GM21526 (cell line): ENCODE results near the gene BMPER.

ENCODE experiments used
- ATAC-seq: cut with Tn5 transposase; IDR thresholded peaks from one replicate; pipeline ENCODE4 v1.9.1; 2021; ENCODE audit warnings: moderate library complexity; ENCODE audit not compliant: unreplicated experiment, low FRiP score

BMPER gene

DNA sequence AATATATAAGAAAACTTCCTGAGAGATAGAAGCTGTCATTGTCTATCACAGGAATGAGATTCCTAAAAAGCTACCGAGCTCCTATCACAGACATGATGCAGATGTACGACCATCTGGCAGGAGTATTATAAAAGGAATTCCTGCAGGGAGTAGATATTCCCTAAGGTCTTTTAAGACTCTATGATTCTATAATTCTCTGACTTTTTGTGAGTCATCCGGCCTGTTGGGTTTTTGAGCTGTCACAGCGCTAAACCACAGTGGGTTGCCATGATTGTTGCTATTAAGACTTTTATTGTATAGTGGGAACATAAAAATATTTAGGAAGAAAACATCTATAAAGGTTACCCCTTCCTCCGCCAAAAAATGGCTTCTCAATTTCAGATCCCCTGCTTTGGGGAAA lies 223.4 kb downstream of the BMPER start:
- ATAC-seq = no peak

DNA sequence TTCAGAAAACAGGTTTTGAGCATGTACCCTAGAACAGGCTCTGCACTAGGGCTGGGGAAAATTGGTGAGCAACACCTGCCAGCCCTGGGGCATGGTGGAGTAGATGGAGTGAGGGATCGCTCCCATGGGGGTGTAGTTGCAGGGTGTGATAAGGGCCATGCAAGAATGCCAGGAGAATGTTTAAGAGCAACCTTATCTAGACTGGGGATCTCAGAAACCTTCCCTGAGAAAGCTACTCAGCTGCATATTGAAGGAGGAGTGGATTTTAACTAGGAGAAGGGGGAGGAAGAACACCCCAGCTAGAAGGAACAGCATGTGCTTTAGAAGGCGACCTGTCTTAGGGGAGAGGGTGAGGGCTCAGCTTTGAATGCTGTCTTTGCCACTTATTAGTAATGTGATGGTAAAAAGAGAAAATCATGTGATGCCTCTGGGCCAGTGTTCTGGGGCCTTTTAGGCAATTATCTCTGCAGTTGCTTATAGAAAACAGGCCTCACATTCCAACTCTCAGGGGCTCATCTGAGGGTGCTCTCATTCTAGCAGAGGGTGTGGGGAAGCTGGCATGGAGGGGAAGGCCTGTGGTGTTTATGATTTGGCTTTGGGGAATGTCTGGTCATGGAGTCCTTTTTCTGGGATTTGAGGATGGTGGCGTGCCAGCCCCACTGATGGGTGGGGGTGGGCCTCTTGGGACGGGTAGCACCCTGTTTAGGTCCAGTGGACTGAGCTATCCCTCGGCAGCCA lies 225.4 kb downstream of the BMPER start:
- ATAC-seq = no peak

DNA sequence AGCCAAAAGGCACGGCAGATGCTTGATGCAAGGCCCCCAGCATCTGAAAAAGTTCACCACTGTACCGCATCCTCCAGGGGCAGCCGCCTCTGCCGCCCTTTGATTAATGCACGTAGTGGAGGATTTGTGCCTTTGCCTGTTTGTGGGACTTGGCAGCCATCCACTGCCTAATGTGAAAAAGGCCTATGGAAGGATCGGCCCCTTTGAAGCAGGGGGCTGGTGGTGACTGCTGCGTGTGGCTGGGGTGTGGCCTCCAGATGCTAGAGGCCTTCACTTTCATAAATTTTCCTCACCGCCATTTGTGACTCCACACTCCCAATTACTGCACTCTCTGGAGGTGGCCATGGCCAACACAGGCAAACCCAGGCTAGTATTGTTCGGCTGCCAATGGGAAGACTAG lies 226.0 kb downstream of the BMPER start:
- no peak for ATAC-seq

DNA sequence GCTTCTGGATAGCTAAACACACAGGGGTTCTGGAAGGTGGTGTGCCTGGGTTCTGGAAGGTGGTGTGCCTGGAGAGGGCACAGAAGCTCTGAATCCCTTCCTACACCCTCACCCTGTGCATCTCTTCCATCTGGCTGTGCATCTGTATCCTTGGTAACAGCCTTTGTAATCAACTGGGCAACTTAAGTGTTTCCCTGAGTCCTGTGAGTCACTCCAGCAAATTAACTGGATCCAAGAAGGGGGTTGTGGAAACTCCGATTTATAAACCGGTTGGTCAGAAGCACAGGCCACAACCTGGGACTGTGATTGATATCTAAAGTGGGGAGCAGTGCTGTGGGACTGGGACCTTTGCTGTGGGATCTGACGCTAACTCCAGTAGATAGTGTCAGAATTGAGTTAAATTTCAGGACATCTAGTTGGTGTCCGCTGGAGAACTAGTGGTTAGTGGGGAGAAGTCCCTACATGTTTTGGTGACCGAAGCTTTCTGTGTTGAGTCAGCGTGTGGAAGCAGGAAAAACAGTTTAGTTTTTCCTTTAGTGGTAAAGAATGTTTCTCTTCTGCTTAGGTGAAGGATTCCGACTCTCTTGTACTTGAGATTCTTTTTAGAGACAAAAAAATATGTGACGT lies 228.1 kb downstream of the BMPER start:
- no peak for ATAC-seq

DNA sequence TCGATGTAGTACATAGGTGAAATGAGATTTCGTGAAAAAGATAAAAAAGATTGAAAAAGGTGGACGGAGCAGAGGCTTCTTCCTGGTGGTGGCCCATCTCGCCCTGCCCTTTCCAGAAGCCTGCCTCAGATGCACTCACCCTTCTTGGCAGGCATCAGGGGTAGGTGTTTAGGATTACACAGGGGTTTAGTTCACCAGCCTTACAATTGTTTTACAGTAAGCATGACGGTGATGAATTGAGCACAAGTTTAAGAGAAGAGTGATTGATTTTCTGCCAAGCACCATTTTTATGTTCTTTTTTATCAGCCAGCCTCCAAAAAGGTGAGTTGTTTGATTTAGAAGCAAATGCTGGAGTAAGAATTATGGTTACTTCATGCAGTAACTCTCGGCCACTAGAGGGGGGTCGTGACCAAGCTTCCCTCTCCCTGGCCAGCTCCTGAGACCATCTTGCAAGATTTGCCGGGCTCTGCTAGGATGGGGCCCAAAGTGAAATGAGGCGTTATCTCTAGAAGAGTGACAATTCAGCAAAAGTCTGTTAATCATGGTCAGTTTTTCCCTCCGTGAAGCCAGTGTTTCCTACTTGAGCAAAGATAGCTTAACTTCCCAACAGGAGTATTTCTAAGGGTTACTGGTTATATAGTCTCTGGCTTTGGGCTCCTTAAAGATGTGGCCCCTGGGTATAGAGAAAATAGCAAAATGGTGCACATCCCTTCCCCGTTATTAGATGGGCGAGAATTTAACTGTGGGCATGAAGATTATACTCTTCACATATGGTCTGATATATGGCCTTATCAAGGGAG lies 228.8 kb downstream of the BMPER start:
- no peak for ATAC-seq

DNA sequence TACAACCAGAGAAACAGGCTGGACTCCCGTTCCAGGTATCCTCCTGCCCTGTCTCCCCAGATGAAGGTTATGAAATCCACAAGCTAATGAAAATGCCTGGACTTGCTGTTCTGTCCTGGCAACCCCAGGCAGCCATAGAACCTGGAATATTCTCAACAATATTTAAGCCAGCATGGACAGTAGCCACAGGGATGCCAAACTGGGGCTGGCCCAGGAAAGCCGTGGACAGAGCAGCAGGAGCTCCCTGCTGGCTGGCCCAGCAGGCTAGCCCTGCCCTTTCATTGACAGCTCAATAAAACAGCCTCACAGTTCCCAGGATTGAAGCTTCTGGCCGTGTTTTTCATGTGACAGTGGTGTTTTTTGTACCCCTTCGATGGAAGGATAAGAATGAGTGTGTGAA lies 230.6 kb downstream of the BMPER start:
- no peak for ATAC-seq

DNA sequence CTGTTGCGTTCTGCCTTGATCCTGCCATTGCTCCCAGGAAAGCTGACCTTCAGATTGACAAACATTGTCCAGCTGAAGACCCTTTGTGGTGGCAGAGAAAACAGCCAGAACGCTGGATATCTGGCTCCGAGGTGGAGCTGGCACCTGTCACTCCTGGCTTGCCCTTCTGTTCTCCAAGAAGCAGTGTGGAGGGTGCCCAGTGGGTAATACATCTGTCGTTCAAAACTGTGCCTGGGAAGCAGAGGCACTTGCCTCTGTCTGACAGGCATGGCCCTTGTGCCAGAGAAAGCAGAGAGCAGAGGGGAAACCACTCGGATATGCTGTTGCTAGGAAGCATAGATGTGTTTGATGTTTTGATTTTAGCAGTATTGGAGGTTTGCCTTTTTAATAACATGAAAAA lies 231.4 kb downstream of the BMPER start:
- no peak for ATAC-seq

DNA sequence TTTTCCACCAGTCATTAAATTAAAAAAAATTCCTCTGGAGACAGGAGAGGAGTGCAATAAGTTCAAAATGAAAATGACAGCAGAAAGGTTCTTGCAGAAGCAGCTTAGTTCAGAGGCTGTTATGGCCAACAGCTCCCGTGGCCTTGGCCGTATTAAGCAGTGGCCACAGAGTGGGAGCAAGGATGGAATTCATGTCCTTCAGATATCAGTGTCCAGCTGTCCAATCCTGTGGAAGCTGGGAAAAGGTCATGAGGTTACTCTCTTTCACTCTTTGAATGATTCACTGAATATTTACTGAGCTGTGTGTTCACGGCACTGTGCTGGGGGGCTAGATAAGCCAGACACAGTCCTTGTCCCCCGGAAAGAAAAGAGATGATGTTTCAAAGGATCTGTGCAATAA lies 231.8 kb downstream of the BMPER start:
- no peak for ATAC-seq

DNA sequence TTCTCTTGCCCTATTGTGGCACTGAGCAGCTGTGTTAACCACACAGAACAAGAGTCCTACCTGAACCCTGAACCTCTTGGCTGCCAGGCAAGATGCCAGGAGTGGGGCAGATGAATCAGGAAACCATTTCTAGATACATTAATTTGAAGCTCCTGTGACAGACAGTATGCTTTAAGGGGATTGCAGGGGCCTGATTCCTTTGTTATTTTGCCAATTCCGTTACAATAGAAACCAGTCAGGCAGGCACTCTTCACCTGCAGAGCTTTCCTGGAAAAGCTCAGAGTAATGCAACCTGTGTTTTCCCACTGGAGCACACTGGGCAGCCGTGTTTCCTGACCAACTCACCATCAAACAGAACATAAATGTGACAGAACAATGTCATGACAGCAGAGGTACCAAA lies 233.1 kb downstream of the BMPER start:
- no peak for ATAC-seq

DNA sequence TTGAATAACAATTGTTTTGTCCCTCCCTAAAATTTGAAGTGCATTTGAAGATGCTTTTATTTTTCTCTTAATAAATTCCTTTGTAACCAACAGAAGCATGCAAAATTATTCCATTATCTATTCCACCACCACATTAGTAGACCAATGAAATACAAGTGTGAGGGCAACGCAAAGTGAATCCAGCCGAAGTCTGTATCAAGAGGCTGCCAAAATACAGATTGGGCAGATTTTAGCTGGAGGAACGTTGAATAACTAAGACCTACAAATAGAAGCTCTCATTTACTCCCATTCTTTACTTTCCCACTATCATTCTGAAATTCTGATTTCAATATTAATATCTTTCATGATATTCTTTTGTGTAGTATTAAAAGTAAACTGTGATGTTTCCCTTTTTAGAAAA lies 233.7 kb downstream of the BMPER start:
- no peak for ATAC-seq

DNA sequence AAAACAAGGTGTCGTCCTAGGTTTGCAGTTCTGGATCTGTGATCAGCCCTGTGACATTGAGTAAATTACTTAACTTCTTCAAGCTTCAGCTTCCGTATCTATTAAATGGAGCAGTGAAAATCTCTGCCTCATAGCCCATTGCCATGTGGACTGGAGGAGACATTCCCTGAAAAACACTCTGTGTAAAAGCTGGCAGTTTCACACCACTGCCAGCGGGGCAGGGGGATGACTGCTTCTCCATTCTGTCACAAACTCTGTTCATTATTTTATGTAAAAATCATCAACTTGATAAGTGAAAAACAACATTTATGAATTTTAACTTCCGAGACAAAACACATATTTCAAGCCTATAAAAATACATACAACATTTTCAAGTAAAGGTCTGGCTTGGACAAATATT lies 234.7 kb downstream of the BMPER start:
- no peak for ATAC-seq

DNA sequence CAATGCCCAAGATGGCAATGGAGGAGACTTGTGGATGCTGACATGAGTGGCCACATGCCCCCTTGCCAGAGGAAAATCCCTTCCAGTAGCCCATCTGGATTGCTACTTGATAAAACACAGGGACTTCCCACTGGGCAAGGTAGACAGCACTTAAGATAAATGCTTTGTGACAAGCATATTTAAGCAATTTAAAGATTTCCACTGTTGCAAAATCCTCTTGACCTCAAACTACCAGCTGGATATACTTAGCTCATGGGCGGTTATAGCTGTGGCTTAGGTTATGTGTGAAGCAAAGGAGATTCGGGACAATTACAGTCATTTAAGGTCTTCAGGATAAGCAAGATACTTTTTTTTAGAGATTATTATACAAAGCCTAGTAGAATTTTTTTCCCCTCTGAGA lies 238.1 kb downstream of the BMPER start:
- ATAC-seq = no peak

DNA sequence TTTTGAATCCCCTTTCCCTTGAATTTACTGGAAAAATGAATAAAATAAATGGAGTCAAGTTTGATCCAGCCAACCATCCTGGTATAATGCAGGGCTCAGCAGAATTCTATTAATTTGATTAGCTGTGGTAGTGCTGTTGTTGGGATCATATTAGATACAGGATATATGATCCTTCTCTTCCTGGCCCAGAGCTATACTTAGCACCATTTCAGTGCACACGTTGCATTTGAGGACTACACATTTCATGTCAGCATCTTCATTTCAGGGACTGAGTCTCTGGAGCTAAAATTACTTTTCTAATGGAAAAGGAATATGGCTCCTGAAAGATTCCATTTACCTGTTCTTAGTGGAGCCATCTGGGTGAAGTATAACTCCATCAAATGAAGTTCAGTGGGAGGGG lies 240.3 kb downstream of the BMPER start:
- ATAC-seq = no peak

DNA sequence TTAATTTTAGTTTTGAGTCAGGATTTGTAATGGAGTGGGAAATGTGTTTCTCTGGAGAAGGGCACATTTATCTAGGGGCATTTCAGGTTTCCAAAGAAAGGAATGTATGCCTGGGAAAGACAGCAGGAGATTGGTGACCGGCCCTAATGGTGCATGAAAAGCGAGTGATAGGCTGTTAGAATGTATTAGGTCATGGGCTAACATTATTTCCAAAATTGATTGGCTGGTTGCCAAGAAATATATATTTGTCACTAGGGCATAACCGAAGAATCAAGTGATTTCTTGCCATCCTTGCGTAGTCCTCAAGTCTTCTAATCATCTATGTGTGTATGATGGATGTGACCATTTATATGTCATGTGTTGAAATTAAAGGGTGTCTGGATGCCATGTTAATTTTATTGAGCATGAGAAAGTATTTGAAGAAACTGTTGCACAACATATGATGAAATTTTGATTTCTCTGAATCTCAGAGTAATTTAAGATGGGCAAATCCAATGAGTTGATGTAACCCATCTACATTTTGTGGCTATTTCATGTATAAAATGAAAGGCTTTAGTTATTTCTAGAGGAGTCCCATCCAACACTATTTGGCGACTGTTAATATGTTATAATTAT lies 248.4 kb downstream of the BMPER start:
- ATAC-seq = no peak

DNA sequence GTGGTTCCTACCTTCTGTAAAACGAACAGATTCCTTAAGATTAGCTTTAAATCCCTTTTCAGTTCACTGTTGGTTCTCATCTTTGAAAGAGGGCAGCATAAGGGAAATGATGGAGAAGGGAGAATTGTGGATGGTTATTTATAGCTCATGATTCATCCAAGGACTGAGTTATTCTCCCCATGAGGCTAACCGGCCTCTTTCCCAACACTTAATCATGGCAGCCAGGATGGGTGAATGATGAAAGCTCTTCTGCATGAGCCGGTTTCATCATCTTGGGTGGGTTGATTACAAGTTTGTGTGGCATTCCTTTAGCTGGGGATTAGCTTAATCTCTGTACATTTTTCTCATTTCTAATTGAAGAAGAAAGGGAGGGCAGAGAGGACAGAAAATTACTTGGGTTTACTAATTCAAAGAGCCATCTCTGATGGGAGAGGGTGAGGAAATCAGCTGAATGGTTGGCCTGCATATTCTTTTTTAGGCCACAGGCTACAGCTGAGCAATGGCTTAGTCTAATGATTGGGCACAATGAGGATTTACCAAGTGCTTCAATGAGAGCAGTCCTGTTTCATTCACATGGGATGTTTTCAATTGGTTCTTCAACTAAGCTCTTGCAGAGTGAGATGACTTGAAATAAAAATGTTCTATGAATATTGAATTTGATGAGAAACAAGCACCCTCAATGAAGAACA lies 250.0 kb downstream of the BMPER start:
- no peak for ATAC-seq

DNA sequence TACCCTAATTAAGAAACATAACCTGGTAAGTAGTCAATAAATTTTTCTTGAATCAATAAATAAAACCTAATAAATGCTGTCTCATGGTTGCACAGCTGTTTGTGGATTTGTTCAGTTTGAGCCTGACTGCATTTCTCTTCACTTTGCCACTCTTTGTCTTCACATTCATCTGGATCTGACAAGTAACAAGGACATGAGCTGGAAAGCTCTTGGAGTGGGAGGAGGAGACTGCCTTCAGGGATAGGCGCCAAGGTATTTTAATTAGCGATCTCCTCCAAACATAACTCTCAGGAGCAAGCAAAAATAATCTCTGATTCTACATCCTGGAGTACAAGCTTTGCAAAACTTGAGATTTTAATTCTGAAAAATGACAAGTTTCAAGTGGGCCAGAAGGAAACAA lies 251.0 kb downstream of the BMPER start:
- ATAC-seq = no peak

DNA sequence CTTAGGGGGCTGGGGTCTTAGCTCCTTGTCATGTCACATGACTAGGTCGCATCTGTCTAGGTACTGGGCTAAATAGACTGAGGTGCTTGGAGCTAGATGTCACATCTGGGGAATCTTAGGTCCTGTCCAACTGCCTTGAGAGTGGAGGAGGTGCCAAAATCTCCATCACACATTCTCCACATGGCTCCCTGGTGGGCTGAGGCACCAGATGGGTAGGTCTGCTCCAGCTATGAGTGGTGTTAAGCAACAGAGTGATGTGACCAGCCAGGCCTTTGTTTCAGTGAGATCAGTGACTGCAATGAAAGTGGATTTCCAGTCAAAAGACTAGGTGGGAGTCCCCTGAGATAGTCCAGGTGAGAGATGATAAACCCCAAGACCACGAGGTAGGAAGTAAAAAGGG lies 251.8 kb downstream of the BMPER start:
- ATAC-seq = no peak

DNA sequence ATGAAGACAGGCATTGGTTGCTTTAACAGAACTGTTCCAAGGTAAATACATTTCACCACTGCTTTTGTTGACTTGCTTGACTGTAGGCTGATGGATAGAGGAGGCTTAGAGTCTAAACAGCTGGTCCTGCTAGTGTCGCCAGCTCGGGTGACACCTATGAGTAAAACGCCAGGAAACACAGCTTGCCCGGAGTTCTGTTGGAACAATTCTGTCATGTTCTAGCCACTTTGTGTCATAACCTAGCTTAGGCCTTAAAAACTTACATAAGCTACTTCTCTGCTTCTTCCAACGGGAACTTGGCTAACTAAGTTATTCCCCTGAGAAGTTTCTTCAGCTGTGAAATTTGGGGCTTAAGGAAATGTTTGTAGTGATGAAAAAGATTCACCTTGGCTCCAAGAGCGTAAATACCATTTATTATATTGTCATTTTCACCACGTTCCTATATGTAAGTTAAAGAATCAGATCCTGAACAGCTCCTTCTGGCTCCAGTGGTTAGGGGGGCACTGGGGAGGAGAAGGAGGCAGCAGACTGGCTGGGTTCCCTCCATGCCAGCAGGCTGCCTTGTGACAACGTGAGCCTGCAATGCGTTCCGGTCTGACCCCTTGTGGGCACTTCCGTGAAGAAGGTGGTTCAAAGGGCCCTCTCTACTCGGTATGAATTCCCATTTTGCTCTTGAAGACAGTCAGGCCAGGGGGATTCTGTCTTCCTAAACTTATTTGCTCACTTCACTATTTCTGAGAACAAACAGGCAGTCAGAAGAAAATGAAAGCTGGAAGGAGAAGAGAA lies 253.2 kb downstream of the BMPER start:
- no peak for ATAC-seq

DNA sequence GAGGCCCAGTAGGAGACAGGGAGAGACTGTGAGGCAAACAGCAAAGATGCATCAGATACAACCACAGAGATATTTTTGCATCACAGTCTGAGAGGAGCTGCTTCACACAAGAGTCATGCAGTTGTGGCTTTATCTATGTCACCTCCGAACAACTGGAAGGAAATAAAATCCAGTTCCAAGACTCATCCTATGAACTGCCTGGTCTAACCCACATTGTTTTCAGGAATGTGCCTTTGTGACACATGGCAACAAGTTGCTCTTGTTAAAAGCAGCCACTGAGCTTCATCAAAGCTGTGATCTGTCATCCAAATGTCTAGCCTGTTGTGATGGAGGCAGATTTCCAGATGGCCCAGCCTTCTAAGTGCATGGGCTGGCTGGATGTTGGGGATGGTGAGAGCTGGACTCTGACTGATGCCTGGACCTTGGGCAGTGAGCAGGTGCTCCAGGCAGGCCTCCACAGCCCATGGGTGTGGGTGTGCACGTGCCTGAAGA lies 255.0 kb downstream of the BMPER start:
- no peak for ATAC-seq

DNA sequence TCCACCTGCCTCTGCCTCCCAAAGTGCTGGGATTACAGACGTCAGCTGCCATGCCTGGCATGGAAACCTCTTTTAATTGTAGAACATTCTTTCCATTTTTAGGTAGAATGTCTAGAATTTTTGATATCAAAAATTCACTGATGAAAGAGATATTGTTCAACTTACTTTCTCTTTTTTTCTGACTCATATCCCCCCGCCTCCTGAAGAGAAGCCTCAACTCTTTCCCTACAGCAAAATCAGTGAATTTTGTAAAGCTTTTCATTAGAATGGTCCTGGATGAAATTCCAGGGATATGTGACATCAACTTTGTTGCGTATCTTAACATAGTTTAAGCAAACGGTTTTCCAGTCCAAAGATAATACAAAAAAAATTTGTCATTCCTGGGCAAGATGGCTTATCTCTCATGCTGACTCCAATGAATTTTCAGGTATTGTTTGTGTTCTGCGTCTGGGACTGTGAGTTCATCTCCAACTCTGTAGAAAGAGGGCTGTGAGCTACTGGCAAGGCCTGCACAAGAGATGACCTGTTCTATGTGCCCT lies 256.8 kb downstream of the BMPER start:
- no peak for ATAC-seq
